HUES6 (cell line): ENCODE results near the gene ANP32D.
"Not testable (repeated sequence)": the region's sequence is repeated elsewhere in the genome, so short reads cannot be mapped to it uniquely, and the experiment has no call there.

Experiments used
- H3K27ac ChIP-seq: 2 replicates; pipeline ENCODE4 v1.7.0; 2013; ENCODE audit warnings: low read depth, mild to moderate bottlenecking, low read length, inconsistent platforms
- H3K27me3 ChIP-seq: 2 replicates; pipeline ENCODE4 v1.6.1; 2013; ENCODE audit warnings: low read length; ENCODE audit not compliant: control insufficient read depth, insufficient read depth
- H3K36me3 ChIP-seq: 2 replicates; pipeline ENCODE4 v1.6.1; 2013; ENCODE audit warnings: low read length; ENCODE audit not compliant: control insufficient read depth, insufficient read depth
- H3K4me1 ChIP-seq: 2 replicates; pipeline ENCODE4 v1.6.1; 2013; ENCODE audit warnings: low read length; ENCODE audit not compliant: control insufficient read depth, insufficient read depth
- H3K4me3 ChIP-seq: 2 replicates; pipeline ENCODE4 v1.5.1; 2013; ENCODE audit warnings: low read depth, low read length
- H3K9ac ChIP-seq: one replicate; pipeline ENCODE4 v1.6.1; 2013; ENCODE audit warnings: mild to moderate bottlenecking, low read length
- H3K9me3 ChIP-seq: 2 replicates; pipeline ENCODE4 v1.6.1; 2013; ENCODE audit warnings: low read depth, low read length; ENCODE audit not compliant: control insufficient read depth, insufficient read depth

The ANP32D gene

DNA sequence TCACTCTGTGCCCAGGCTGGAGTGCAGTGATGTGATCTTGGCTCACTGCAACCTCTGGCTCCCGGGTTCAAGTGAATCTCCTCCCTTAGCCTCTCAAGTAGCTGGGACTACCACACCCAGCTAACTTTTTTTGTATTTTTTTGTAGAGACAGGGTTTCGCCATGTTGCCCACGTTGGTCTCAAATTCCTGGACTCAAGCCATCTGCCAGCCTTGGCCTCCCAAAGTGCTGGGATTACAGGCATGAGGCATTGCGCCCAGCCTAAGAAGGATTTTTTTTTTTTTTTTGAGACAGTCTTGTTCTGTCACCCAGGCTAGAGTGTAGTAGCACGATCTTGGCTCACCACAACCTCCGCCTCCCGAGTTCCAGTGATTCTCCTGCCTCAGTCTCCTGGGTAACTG, 17.1 kb downstream of the ANP32D start:
- H3K4me3 ChIP-seq, H3K27ac ChIP-seq, H3K9me3 ChIP-seq, H3K4me1 ChIP-seq, H3K36me3 ChIP-seq, H3K9ac ChIP-seq: not testable (repeated sequence)
- peaks cover 29% of the 10 kb centered on the region; the same call in 1 of the 2 replicates for H3K27me3 ChIP-seq

DNA sequence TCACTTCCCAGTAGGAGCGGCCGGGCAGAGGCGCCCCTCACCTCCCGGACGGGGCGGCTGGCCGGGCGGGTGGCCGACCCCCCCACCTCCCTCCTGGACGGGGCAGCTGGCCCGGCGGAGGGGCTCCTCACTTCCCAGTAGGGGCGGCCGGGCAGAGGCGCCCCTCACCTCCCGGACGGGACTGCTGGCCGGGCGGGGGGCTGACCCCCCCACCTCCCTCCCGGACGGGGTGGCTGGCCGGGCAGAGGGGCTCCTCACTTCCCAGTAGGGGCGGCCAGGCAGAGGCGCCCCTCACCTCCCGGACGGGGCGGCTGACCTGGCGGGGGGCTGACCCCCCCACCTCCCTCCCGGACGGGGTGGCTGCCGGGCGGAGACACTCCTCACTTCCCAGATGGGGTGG, 27.9 kb downstream of the ANP32D start:
- H3K27ac ChIP-seq, H3K4me1 ChIP-seq: not testable (repeated sequence)

DNA sequence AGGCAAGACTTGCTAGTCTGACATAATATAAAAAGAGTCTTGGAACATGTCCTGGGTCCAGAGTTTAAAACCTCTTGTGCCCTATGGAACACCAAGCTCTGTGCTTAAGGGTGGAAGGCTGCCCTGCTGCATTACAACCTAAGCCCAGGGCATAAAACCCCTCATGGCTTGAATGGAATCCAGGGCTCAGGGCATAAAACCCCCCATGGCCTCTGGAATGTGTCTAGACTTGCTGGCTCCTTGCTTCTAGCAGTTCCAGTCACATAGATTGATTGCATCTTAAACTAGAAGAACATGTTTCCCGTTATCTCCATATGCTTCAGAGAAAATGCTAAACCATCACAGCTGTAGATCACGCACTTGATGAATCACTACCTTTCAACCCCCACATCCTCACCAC, 34.5 kb downstream of the ANP32D start:
- not testable (repeated sequence) for H3K9ac ChIP-seq, H3K27me3 ChIP-seq, H3K4me3 ChIP-seq, H3K36me3 ChIP-seq, H3K4me1 ChIP-seq, H3K27ac ChIP-seq
- H3K9me3 ChIP-seq = peaks cover 13% of the 10 kb centered on the region; the same call in 1 of the 2 replicates

More for the DNA sequence above, 27.9 kb downstream of the ANP32D start:
- not testable (repeated sequence) for H3K9ac ChIP-seq, H3K27me3 ChIP-seq, H3K36me3 ChIP-seq, H3K4me3 ChIP-seq
- peaks cover 12% of the 10 kb centered on the region for H3K9me3 ChIP-seq

DNA sequence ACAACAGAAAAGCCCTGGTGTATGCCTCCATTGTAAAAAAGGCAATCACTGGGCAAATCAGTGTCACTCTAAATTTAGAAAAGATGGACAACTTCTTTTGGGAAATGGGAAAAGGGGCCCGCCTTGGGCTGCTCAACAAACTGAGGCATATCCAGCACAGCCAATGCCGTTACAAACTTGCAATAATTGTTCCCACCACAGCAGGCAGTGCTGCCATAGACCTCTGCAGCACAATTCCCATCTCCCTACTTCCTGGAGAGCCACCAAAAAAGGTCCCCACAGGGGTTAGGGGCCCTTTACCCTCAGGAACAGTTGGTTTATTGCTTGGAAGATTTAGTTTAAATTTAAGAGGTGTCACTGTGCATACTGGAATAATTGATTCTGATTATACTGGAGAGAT, 36.6 kb downstream of the ANP32D start:
- Histone ChIP-seq H3K27ac (no peak overlapping the region), H3K4me3 (no peak overlapping the region)

DNA sequence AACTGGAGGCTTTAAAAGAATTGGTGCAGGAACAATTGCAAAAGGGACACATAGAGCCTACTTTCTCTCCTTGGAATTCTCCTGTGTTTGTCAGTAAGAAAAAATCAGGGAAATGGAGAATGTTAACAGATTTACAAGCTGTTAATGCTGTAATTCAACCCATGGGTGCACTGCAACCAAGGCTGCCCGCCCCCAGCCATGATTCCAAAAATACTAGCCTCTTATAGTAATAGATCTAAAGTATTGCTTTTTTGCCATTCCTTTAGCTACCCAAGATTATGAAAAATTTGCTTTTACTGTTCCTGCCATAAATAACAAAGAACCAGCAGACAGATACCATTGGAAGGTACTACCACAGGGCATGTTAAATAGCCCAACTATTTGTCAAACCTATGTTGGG, 37.8 kb downstream of the ANP32D start:
- H3K4me1 ChIP-seq = no peaks in the 10 kb centered on the region
- H3K9me3 ChIP-seq = peaks cover 13% of the 10 kb centered on the region; the same call in 1 of the 2 replicates

More for the DNA sequence above, 36.6 kb downstream of the ANP32D start:
- H3K9me3 ChIP-seq = peaks cover 13% of the 10 kb centered on the region; the same call in 1 of the 2 replicates
- H3K9ac ChIP-seq = no peak overlapping the region
- H3K4me1 ChIP-seq = no peaks in the 10 kb centered on the region
- H3K36me3 ChIP-seq = no peaks in the 10 kb centered on the region
- peaks cover 2% of the 10 kb centered on the region; the same call in 1 of the 2 replicates for H3K27me3 ChIP-seq

DNA sequence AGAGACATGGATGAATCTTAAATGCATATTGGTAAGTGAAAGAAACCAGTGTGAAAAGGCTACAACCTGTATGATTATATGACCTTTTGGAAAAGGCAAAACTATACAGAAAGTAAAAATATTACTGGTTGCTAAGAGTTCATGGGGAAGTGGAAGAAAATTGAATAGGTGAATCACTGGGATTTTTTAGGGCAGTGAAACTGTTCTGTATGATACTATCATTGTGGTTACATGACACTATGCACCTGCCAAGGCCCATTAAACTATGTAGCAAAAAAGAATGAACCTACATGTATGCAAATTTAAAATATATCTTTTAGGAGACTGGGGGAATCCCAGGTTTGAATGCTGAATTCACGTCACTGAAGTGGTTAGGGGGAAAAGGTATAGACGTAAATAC, 40.5 kb downstream of the ANP32D start:
- Histone ChIP-seq H3K36me3 (no peaks in the 10 kb centered on the region), H3K9me3 (peaks cover 10% of the 10 kb centered on the region; the same call in 1 of the 2 replicates), H3K27ac (no peak overlapping the region), H3K4me1 (no peaks in the 10 kb centered on the region), H3K27me3 (peaks cover 2% of the 10 kb centered on the region; the same call in 1 of the 2 replicates), H3K9ac (no peak overlapping the region), H3K4me3 (no peak overlapping the region)

More for the DNA sequence above, 37.8 kb downstream of the ANP32D start:
- Histone ChIP-seq H3K4me3 (no peak overlapping the region), H3K27ac (no peak overlapping the region), H3K27me3 (peaks cover 2% of the 10 kb centered on the region; the same call in 1 of the 2 replicates), H3K9ac (no peak overlapping the region), H3K36me3 (no peaks in the 10 kb centered on the region)

DNA sequence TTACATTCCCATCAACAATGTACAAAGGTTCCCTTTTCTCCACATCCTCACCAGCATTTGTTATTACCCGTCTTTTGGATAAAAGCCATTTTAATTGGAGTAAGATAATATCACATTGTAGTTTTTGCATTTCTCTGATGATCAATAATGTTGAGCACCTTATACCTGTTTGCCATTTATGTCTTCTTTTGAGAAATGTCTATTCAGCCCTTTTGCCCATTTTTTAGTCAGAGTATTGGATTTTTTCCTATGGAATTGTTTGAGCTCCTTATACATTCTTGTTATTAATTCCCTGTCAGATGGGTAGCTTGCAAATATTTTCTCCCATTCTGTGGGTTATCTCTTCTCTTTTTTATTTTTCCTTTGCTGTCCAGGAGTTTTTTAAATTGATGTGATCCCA, 42.4 kb downstream of the ANP32D start:
- Histone ChIP-seq H3K9me3 (peaks cover 10% of the 10 kb centered on the region; the same call in 1 of the 2 replicates), H3K4me1 (no peaks in the 10 kb centered on the region), H3K4me3 (no peak overlapping the region), H3K9ac (no peak overlapping the region), H3K27me3 (peaks cover 2% of the 10 kb centered on the region; the same call in 1 of the 2 replicates), H3K36me3 (no peaks in the 10 kb centered on the region), H3K27ac (no peak overlapping the region)

DNA sequence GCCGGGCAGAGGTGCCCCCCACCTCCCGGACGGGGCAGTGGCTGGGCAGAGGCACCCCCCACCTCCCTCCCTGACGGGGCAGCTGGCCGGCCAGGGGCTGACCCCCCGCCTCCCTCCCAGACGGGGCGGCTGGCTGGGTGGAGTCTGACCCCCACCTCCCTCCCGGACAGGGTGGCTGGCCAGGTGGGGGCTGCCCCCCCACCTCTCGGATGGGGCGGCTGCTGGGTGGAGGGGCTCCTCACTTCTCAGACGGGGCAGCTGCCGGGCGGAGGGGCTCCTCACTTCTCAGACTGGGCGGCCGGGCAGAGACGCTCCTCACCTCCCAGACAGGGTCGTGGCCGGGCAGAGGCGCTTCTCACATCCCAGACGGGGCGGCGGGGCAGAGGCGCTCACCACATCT, 48.0 kb downstream of the ANP32D start:
- not testable (repeated sequence) for H3K27ac ChIP-seq, H3K27me3 ChIP-seq, H3K9me3 ChIP-seq, H3K9ac ChIP-seq, H3K4me1 ChIP-seq, H3K4me3 ChIP-seq, H3K36me3 ChIP-seq
